ENCODE measurements around the gene RNF220. TPM values are rescaled to one million over a fixed set of nuclear protein-coding genes. Genes with fewer than 3 reads are reported as not detected.
A peak's percentile ranks its signal among the peaks of the same experiment; 100 is the strongest.

The RNF220 gene
- total and polyA plus RNA-seq, 2 of the 13 experiments (the other 11 are each of a cell fraction or from before 2014, with no cell fraction given), result 48.2 to 72.1 TPM

GRCh38 chr1:44674113-44675000 is 269.3 kb downstream of the RNF220 start, which contains the start of the genes ARMH1 and TMEM53 (continued):
- TF ChIP-seq PATZ1 (CRISPR knock-in tag; IDR thresholded peaks at IDR 0.05) (peak; percentile 35; the same call in 1 of the 2 replicates), ZBTB20 (CRISPR knock-in tag; IDR thresholded peaks at IDR 0.05; ENCODE audit: borderline replicate concordance, low read depth) (no peak; the same call in 1 of the 2 replicates), KDM2A (CRISPR knock-in tag; IDR thresholded peaks at IDR 0.05; ENCODE audit: borderline replicate concordance, low read depth) (0 out of 2 replicates have a peak, but pooled peaks have one; percentile 18), KAT8 (CRISPR knock-in tag; IDR thresholded peaks at IDR 0.05) (peak; percentile 58), ZNF800 (CRISPR knock-in tag; IDR thresholded peaks at IDR 0.05) (peak; percentile 55; the same call in 1 of the 2 replicates), ZNF142 (CRISPR knock-in tag; IDR thresholded peaks at IDR 0.05) (0 out of 2 replicates have a peak, but pooled peaks have one; percentile 12), KDM5A (IDR thresholded peaks at IDR 0.05; ENCODE audit: borderline replicate concordance, low read length) (no peak; the same call in 1 of the 2 replicates)
